Measurements from ENCODE around the gene PDCD10.

DNA sequence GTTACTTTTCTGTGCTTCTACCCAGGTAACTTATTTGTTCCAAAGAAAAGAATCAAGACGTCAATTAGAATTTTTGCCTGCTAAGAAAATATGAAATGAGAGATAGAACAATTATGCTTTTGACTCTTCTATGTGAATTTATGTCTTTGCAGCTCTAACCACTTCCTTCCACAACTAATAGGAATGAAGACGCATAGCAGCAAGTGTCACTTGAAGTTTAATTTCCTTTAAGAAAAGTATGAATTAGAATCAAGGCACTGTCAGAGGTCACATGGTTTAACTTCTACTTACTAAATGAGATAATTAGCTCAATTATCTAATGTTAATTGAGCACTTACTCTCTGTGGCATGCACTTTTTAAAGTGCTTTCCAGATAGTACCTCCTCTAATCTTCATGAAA is 84.2 kb downstream of the PDCD10 start:
- TF ChIP-seq, protein P1, sequence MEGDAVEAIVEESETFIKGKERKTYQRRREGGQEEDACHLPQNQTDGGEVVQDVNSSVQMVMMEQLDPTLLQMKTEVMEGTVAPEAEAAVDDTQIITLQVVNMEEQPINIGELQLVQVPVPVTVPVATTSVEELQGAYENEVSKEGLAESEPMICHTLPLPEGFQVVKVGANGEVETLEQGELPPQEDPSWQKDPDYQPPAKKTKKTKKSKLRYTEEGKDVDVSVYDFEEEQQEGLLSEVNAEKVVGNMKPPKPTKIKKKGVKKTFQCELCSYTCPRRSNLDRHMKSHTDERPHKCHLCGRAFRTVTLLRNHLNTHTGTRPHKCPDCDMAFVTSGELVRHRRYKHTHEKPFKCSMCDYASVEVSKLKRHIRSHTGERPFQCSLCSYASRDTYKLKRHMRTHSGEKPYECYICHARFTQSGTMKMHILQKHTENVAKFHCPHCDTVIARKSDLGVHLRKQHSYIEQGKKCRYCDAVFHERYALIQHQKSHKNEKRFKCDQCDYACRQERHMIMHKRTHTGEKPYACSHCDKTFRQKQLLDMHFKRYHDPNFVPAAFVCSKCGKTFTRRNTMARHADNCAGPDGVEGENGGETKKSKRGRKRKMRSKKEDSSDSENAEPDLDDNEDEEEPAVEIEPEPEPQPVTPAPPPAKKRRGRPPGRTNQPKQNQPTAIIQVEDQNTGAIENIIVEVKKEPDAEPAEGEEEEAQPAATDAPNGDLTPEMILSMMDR (IDR thresholded peaks at IDR 0.05; ENCODE audit: poor library complexity), result no peak
- TF ChIP-seq EZH2 (IDR thresholded peaks at IDR 0.05; ENCODE audit: borderline replicate concordance) (no peak), EZH2phosphoT487 (IDR thresholded peaks at IDR 0.05; ENCODE audit: low read depth, severe bottlenecking, unreplicated experiment) (no peak)
